NOMO-1 (cell line): ENCODE results near the gene SYCE3.

Experiments used
- DNase-seq, 2 experiments: peaks; one replicate each; lab custom pipeline; 2025; ENCODE audit not compliant: unreplicated experiment in 2 of 2; lab: John Stamatoyannopoulos, UW

Gene SYCE3

GRCh38 chr22:50576806-50577696 is 14.3 kb upstream of the SYCE3 start:
- DNase-seq: no peak

- DNase-seq: no peak
Measured at GRCh38 chr22:50576070-50576469, 13.4 kb upstream of the SYCE3 start.

GRCh38 chr22:50575426-50575941 is 12.8 kb upstream of the SYCE3 start:
- DNase-seq: no peak

- no peak for DNase-seq
Measured at GRCh38 chr22:50574383-50574755, 11.7 kb upstream of the SYCE3 start.

- no peak for DNase-seq
Measured at GRCh38 chr22:50573491-50574382, 11.0 kb upstream of the SYCE3 start.

- no peak for DNase-seq
Measured at GRCh38 chr22:50572965-50573364, 10.2 kb upstream of the SYCE3 start.

GRCh38 chr22:50571264-50572175 is 8.8 kb upstream of the SYCE3 start:
- no peak for DNase-seq

- DNase-seq: no peak
Measured at GRCh38 chr22:50570861-50571260, 8.1 kb upstream of the SYCE3 start.

GRCh38 chr22:50569896-50570535 is 7.3 kb upstream of the SYCE3 start:
- DNase-seq: no peak

- no peak for DNase-seq
Measured at GRCh38 chr22:50569041-50569459, 6.3 kb upstream of the SYCE3 start.

- no peak for DNase-seq
Measured at GRCh38 chr22:50568626-50569025, 5.9 kb upstream of the SYCE3 start.

- DNase-seq: no peak
Measured at GRCh38 chr22:50567721-50568252, 5.1 kb upstream of the SYCE3 start.

- no peak for DNase-seq
Measured at GRCh38 chr22:50564289-50564688, 1.6 kb upstream of the SYCE3 start.

- no peak for DNase-seq
Measured at GRCh38 chr22:50563413-50564160, 868 bp upstream of the SYCE3 start.

GRCh38 chr22:50561401-50562358 is 1.0 kb downstream of the SYCE3 start:
- DNase-seq: no peak

GRCh38 chr22:50560034-50560433 is 2.7 kb downstream of the SYCE3 start:
- no peak for DNase-seq

- no peak for DNase-seq
Measured at GRCh38 chr22:50556703-50557102, 6.0 kb downstream of the SYCE3 start.

- no peak for DNase-seq
Measured at GRCh38 chr22:50553310-50553709, 9.4 kb downstream of the SYCE3 start.
